Prostate gland (tissue), 2 donors: ENCODE data around the gene PSD2. TPM values are rescaled to one million over a fixed set of nuclear protein-coding genes. Genes with fewer than 3 reads are reported as not detected.

Source experiments
- DNase-seq: peaks from one replicate; pipeline ENCODE4 v3.0.0-alpha.2; 2019; ENCODE audit warnings: low spot score
- H3K27ac ChIP-seq, 2 donors: fragments of 200-600 bp; sonication (generic); 2 replicates each; pipeline ENCODE4 v1.5.1; 2017 to 2019
- H3K27me3 ChIP-seq: fragments of 200-600 bp; sonication (generic); replicated peaks from 2 replicates; pipeline ENCODE4 v1.5.1; 2019; ENCODE audit not compliant: insufficient read depth
- H3K36me3 ChIP-seq, 2 donors: fragments of 200-600 bp; sonication (generic); 1 replicate in 1 of 2; 2 replicates in 1 of 2; pipeline versions ENCODE4 v1.5.1 to v1.8.1; 2017 to 2019
- H3K4me1 ChIP-seq: fragments of 200-600 bp; sonication (generic); replicated peaks from 2 replicates; pipeline ENCODE4 v1.5.1; 2019
- H3K4me3 ChIP-seq, 2 donors: fragments of 200-600 bp; sonication (generic); 2 replicates each; pipeline ENCODE4 v1.5.1; 2017 to 2019
- H3K9me3 ChIP-seq: fragments of 200-600 bp; sonication (generic); 2 replicates; pipeline ENCODE4 v1.5.1; 2017
- POLR2A ChIP-seq: fragments of 450-650 bp; IDR thresholded peaks from one replicate; pipeline ENCODE4 v1.6.1; 2016; ENCODE audit warnings: antibody characterized with exemption, mild to moderate bottlenecking
- POLR2AphosphoS5 ChIP-seq: sonication (generic); formaldehyde crosslinking; IDR thresholded peaks from one replicate; pipeline ENCODE4 v1.6.1; 2017; ENCODE audit warnings: antibody characterized with exemption
- WGBS: methylation state at CpG from one replicate; pipeline ENCODE4 v1.1.5; 2018; 5-methylcytosine and 5-hydroxymethylcytosine counted together
- intact Hi-C: fragments of 100-400 bp; cut with DNase I; formaldehyde crosslinking; loops from one replicate; pipeline ENCODE4 v1.14.2; 2022
- total RNA-seq, 2 donors: library from RNA; depleted of rRNA; stranded (reverse); fragments of >200 nt; gene quantifications; one replicate each; pipeline ENCODE4 v1.1.0, GENCODE V29; 2016
- TF ChIP-seq, protein P1 (sequence below), 4 experiments: fragments of 200-600 bp in 2 of 4; fragments of 450-650 bp in 2 of 4; sonication (generic) in 2 of 4; IDR thresholded peaks; 1 replicate in 3 of 4; 2 replicates in 1 of 4; pipeline ENCODE4 v1.5.1; 2016 to 2019; ENCODE audit warnings: antibody characterized with exemption in 4 of 4, mild to moderate bottlenecking in 2 of 4, moderate library complexity in 2 of 4

Gene PSD2
- total RNA-seq, 2 donors from 2014 or later = 0.46 to 0.74 TPM

DNA sequence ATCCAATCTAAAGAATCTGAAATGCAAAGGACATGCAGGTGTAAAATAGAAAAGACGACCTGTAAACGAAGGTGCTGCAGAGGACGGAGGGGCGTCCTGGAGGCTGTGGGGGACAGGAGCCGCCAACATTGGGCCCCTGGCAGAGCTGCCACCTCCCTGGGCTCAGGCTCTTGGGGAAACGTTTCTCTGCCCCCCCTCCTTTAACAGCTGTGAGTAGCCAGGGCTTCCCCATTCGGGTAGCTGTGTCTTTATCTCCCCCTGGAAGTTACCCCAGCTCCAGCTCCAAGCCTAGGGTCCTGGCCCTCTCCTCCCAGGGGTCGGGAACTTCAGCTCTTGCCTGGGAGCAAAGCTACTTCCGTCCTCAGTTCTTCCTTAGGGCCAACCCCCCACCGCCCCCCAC lies 51.5 kb downstream of the PSD2 start:
- H3K27me3 ChIP-seq = no peaks in the 10 kb centered on the region
- no peak for DNase-seq
- intact Hi-C loops = loop anchor here (5.0 kb wide), 1 partner anchor 120 kb away; no protein-coding TSS in a partner anchor
- TF ChIP-seq POLR2AphosphoS5 (no peak), POLR2A (no peak)
- TF ChIP-seq, protein P1, sequence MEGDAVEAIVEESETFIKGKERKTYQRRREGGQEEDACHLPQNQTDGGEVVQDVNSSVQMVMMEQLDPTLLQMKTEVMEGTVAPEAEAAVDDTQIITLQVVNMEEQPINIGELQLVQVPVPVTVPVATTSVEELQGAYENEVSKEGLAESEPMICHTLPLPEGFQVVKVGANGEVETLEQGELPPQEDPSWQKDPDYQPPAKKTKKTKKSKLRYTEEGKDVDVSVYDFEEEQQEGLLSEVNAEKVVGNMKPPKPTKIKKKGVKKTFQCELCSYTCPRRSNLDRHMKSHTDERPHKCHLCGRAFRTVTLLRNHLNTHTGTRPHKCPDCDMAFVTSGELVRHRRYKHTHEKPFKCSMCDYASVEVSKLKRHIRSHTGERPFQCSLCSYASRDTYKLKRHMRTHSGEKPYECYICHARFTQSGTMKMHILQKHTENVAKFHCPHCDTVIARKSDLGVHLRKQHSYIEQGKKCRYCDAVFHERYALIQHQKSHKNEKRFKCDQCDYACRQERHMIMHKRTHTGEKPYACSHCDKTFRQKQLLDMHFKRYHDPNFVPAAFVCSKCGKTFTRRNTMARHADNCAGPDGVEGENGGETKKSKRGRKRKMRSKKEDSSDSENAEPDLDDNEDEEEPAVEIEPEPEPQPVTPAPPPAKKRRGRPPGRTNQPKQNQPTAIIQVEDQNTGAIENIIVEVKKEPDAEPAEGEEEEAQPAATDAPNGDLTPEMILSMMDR (IDR thresholded peaks at IDR 0.05) = no peak
- no peaks in the 10 kb centered on the region for H3K36me3 ChIP-seq
- no peaks in the 10 kb centered on the region for H3K9me3 ChIP-seq
- no peak overlapping the region for H3K4me3 ChIP-seq
- H3K27ac ChIP-seq = no peak overlapping the region
- H3K4me1 ChIP-seq = no peaks in the 10 kb centered on the region
- 47% methylated on average over 10 of the region's 10 CpGs for WGBS

DNA sequence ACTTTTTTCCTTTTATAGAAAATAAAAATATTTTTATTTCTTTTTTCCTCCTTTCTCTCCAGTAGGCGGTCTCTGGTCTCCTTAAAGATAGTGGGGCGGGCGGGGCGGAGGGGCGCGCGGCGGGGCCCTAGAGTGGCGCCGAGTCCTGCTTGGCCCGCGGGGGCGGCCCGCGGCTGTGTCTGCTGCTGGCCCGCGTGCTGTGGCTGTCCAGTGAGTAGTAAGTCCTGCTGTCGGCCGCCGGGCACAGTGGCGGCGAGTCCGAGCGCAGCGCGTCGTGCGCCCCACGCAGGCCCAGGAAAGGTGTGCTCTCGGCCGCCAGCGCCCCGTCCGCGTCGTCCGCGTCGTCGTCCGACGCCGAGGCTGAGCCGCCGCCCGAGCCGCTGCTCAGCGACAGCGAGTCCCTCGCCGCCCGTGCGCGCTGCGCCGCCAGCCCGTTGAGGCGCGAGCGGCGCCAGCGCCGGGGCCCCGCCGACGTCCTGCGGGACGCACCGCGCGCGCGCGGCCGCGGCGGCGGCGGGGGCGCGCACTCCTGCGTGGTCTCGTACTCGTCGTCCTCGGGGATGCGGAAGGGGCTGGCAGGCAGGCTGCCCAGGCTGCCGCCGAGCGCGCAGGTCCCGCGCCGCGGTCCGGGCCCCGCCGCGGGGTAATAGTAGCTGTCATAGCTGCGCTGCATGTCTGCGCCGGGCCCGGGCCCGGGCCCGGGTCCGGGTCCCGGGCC lies 52.3 kb downstream of the PSD2 start:
- Histone ChIP-seq H3K9me3 (no peaks in the 10 kb centered on the region), H3K4me3 (peak overlapping the region; percentile 36 to 44), H3K36me3 (no peaks in the 10 kb centered on the region), H3K27ac (peak overlapping the region; percentile 46 to 54), H3K27me3 (no peaks in the 10 kb centered on the region), H3K4me1 (no peaks in the 10 kb centered on the region)
- intact Hi-C loops = loop anchor here (5.0 kb wide), 1 partner anchor 119 kb away; no protein-coding TSS in a partner anchor
- no peak for DNase-seq
- no peak for TF ChIP-seq POLR2AphosphoS5
- TF ChIP-seq POLR2A = no peak
- TF ChIP-seq, protein P1 (IDR thresholded peaks at IDR 0.05) = no peak
- 20% methylated on average over 69 of the region's 107 CpGs for WGBS

DNA sequence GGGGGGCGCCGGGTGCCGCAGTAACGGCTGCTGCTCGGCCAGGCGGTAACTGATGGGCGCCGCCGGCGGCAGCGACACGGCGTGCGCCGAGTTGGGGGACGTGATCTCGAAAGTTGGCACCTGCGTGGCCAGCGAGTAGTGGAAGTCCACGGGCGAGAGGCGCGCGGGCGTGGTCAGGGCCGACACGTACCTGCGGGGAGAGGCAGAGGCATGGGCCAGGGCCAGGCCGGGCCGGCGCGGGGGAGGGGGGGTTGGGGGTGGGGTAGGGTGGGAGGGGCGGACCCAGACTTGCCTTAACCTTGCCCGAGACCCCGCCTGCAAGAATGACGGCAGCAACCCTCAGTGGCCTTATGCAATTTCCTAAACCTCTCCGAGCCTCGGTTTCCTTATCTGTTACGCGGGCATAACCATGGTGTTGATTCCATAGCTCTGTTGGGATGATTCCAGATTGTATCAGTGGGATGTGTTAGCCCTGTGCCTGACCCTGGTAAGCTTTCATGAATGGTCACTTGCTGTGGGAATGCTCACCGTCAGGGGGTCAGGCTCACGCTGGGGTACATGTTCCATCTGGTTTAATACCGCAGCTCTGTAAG lies 53.0 kb downstream of the PSD2 start:
- Histone ChIP-seq H3K9me3 (no peaks in the 10 kb centered on the region), H3K27me3 (no peaks in the 10 kb centered on the region), H3K36me3 (no peaks in the 10 kb centered on the region), H3K4me1 (no peaks in the 10 kb centered on the region), H3K4me3 (peak overlapping the region; percentile 36 to 44), H3K27ac (peak overlapping the region; percentile 46 to 54)
- WGBS = 46% methylated on average over 39 of the region's 43 CpGs
- no peak for DNase-seq
- intact Hi-C loops = loop anchor here (5.0 kb wide), 1 partner anchor 119 kb away; no protein-coding TSS in a partner anchor
- TF ChIP-seq POLR2AphosphoS5 = no peak

DNA sequence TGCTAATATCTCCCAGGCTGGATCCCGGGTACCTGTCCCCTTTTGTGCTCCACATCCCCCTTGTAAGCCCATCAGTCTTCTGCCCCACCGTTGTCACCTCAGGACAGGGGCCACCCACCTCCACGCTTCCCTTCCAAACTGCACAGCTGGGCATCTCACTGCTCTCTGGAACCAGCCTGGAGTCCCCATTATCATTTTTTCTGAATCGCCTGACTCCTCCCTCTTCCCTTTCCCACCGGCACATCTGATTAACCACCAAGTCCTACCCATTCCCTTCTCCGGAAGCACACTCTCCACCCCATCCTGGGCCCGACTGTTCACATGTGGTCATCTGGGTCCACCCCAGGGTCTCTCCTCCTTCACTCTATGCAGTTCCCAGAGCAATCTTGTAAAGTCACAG lies 53.9 kb downstream of the PSD2 start:
- no peak for TF ChIP-seq POLR2AphosphoS5
- TF ChIP-seq, protein P1 (IDR thresholded peaks at IDR 0.05) = no peak
- TF ChIP-seq POLR2A = no peak
- Histone ChIP-seq H3K27ac (peak overlapping the region in 1 of 2 donors; percentile 24), H3K4me3 (no peak overlapping the region), H3K27me3 (no peaks in the 10 kb centered on the region), H3K36me3 (no peaks in the 10 kb centered on the region), H3K4me1 (no peaks in the 10 kb centered on the region), H3K9me3 (no peaks in the 10 kb centered on the region)
- 72% methylated on average over 7 of the region's 7 CpGs for WGBS
- no peak for DNase-seq
- intact Hi-C loops = loop anchor here (5.0 kb wide), 1 partner anchor 118 kb away; no protein-coding TSS in a partner anchor

DNA sequence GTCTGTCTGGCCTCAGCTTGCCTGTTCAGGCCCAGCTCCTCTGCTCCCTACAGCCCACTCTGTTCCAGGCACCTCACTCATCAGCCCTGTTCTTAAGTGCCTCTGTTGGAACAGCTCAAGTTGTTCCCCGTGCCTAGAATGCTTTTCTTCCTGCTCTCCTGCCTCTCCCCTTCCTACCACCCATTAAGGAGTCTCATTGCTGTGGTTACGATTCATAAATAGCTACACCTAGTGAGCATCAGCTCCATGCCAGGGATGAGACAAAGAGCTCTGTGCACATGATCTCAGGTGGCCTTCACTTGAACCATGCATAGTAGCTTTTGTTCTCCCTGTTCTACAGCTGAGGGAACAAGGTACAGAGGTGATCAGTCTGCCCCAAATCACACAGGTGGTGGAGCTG lies 54.3 kb downstream of the PSD2 start:
- Histone ChIP-seq H3K27ac (peak overlapping the region in 1 of 2 donors; percentile 24), H3K4me1 (no peaks in the 10 kb centered on the region), H3K9me3 (no peaks in the 10 kb centered on the region), H3K36me3 (no peaks in the 10 kb centered on the region), H3K4me3 (no peak overlapping the region), H3K27me3 (no peaks in the 10 kb centered on the region)
- TF ChIP-seq POLR2A = no peak
- TF ChIP-seq, protein P1 (IDR thresholded peaks at IDR 0.05) = no peak
- TF ChIP-seq POLR2AphosphoS5 = no peak
- intact Hi-C loops = loop anchor here (5.0 kb wide), 1 partner anchor 117 kb away; no protein-coding TSS in a partner anchor
- DNase-seq = no peak
- 35% methylated on average over 2 of the region's 2 CpGs for WGBS
